Peyer's patch (tissue), 4 donors: ENCODE data around the gene TK1. TPM values are rescaled to one million over a fixed set of nuclear protein-coding genes. Genes with fewer than 3 reads are reported as not detected.

Experiments
- DNase-seq, 3 donors: peaks; one replicate each; pipeline ENCODE4 v3.0.0-alpha.2; 2017 to 2019
- H3K27ac ChIP-seq, 4 donors: fragments of 200-600 bp; sonication (generic); one replicate each; pipeline ENCODE4 v1.5.1; 2016 to 2019
- H3K27me3 ChIP-seq, 2 donors: fragments of 200-600 bp; sonication (generic); one replicate each; pipeline ENCODE4 v1.5.1; 2019
- H3K36me3 ChIP-seq, 3 donors: fragments of 200-600 bp; sonication (generic); one replicate each; pipeline ENCODE4 v1.5.1; 2016 to 2019
- H3K4me1 ChIP-seq, 4 donors: fragments of 200-600 bp; sonication (generic); one replicate each; pipeline ENCODE4 v1.5.1; 2016 to 2019
- H3K4me3 ChIP-seq, 4 donors: fragments of 200-600 bp; sonication (generic); 1 replicate in 3 of 4; 2 replicates in 1 of 4; pipeline ENCODE4 v1.5.1; 2016 to 2019; ENCODE audit warnings: mild to moderate bottlenecking in 1 of 4
- H3K9me3 ChIP-seq, 4 donors: fragments of 200-600 bp; sonication (generic); one replicate each; pipeline ENCODE4 v1.5.1; 2016 to 2019; ENCODE audit warnings: mild to moderate bottlenecking in 1 of 4
- CTCF ChIP-seq, 6 experiments: fragments of 450-650 bp in 4 of 6; fragments of 200-600 bp in 2 of 6; sonication (generic) in 1 of 6; IDR thresholded peaks; one replicate each; pipeline ENCODE4 v1.5.1; 2017 to 2019; ENCODE audit warnings: antibody characterized with exemption in 6 of 6, mild to moderate bottlenecking in 3 of 6, moderate library complexity in 1 of 6
- POLR2A ChIP-seq, 2 donors: fragments of 450-650 bp; IDR thresholded peaks; one replicate each; pipeline ENCODE4 v1.5.1; 2017; ENCODE audit warnings: antibody characterized with exemption in 2 of 2, mild to moderate bottlenecking in 2 of 2, moderate library complexity in 2 of 2
- total RNA-seq, 4 donors: library from RNA; depleted of rRNA; stranded (reverse); fragments of >200 nt; gene quantifications; one replicate each; pipeline ENCODE4 v1.1.0, GENCODE V29; 2016

Gene TK1
- total RNA-seq, 4 donors from 2014 or later: 6.2 to 46.2 (median 10.1) TPM

GRCh38 chr17:78166416-78166815 lies 20.4 kb downstream of the TK1 start:
- H3K36me3 ChIP-seq: peaks cover 0 to 8% (median 0%) of the 10 kb centered on the region in 3 donors
- DNase-seq: no peak
- H3K9me3 ChIP-seq: no peaks in the 10 kb centered on the region

GRCh38 chr17:78164748-78165607 lies 21.9 kb downstream of the TK1 start:
- H3K36me3 ChIP-seq: no peaks in the 10 kb centered on the region
- no peaks in the 10 kb centered on the region for H3K27me3 ChIP-seq
- peaks cover 0 to 14% (median 8%) of the 10 kb centered on the region in 4 donors for H3K4me1 ChIP-seq
- DNase-seq: no peak
- no peak for TF ChIP-seq POLR2A (IDR thresholded peaks at IDR 0.05)
- no peak for TF ChIP-seq CTCF (IDR thresholded peaks at IDR 0.05)
- H3K4me3 ChIP-seq: no peak overlapping the region
- H3K27ac ChIP-seq: no peak overlapping the region
- H3K9me3 ChIP-seq: no peaks in the 10 kb centered on the region

More at GRCh38 chr17:78166416-78166815, 20.4 kb downstream of the TK1 start:
- no peak for TF ChIP-seq POLR2A (IDR thresholded peaks at IDR 0.05)
- TF ChIP-seq CTCF (IDR thresholded peaks at IDR 0.05): no peak
- H3K27me3 ChIP-seq: no peaks in the 10 kb centered on the region
- no peak overlapping the region for H3K4me3 ChIP-seq
- H3K27ac ChIP-seq: no peak overlapping the region
- peaks cover 0 to 27% (median 13%) of the 10 kb centered on the region in 4 donors for H3K4me1 ChIP-seq

- H3K27me3 ChIP-seq: no peaks in the 10 kb centered on the region
- H3K36me3 ChIP-seq: no peaks in the 10 kb centered on the region
- H3K4me3 ChIP-seq: no peak overlapping the region
- DNase-seq: no peak
- H3K4me1 ChIP-seq: peaks cover 0 to 11% (median 0%) of the 10 kb centered on the region in 4 donors
- no peaks in the 10 kb centered on the region for H3K9me3 ChIP-seq
- H3K27ac ChIP-seq: no peak overlapping the region
- no peak for TF ChIP-seq POLR2A (IDR thresholded peaks at IDR 0.05)
- TF ChIP-seq CTCF (IDR thresholded peaks at IDR 0.05): no peak
Observed at GRCh38 chr17:78163881-78164747, 22.7 kb downstream of the TK1 start.

GRCh38 chr17:78159575-78160158 lies 27.2 kb downstream of the TK1 start:
- Histone ChIP-seq H3K9me3 (no peaks in the 10 kb centered on the region), H3K4me1 (peaks cover 0 to 7% (median 0%) of the 10 kb centered on the region in 4 donors), H3K27ac (peak overlapping the region in 1 of 4 donors; percentile 19), H3K36me3 (no peaks in the 10 kb centered on the region), H3K27me3 (no peaks in the 10 kb centered on the region), H3K4me3 (no peak overlapping the region)
- no peak for DNase-seq
- TF ChIP-seq CTCF (IDR thresholded peaks at IDR 0.05): no peak
